H54 (cell line): Measurements from ENCODE around the gene NEDD9.

Experiments used
- DNase-seq: peaks from one replicate; pipeline ENCODE4 v3.0.0; 2011; ENCODE audit warnings: low spot score, mixed read lengths; ENCODE audit not compliant: insufficient read length
- FAIRE-seq: peaks from 3 replicates; lab custom pipeline; 2011; peaks lifted over from hg19 to GRCh38; lab: Jason Lieb, UNC
- POLR2A ChIP-seq: IDR thresholded peaks from 2 replicates; pipeline ENCODE4 v1.6.1; 2011; ENCODE audit warnings: low read depth, mild to moderate bottlenecking, low read length

Gene NEDD9

DNA sequence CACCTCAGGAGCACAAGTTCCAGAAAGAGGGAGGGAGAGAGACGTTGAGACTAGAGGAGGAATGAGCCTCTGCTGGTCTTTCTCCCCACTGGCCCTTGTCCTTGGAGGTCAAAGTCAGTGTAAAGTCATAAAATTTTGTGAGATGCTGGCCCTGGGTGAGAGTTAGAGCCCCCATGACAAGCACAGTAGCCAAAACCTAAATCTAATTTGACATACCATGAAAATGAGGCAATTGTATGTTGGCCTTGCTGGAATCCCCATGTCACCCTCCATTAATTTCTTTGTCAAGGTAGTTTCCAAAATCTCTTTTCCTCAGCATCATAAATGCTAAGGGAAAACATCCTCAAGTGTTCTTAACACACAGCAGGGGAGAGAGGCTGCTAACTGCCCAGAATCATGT, 17.6 kb upstream of the NEDD9 start:
- no peak for DNase-seq
- no peak for TF ChIP-seq POLR2A
- FAIRE-seq, result no peak

- FAIRE-seq, result no peak
- no peak for TF ChIP-seq POLR2A
- no peak for DNase-seq
Measured at GRCh38 chr6:11248974-11249761, 16.7 kb upstream of the NEDD9 start.

GRCh38 chr6:11246722-11247121, 14.3 kb upstream of the NEDD9 start:
- DNase-seq, result no peak
- no peak for FAIRE-seq
- TF ChIP-seq POLR2A, result no peak

- TF ChIP-seq POLR2A, result no peak
- DNase-seq (no peak), FAIRE-seq (no peak)
Measured at GRCh38 chr6:11245381-11246256, 13.2 kb upstream of the NEDD9 start.

- TF ChIP-seq POLR2A, result no peak
- no peak for DNase-seq
- FAIRE-seq, result no peak
Measured at GRCh38 chr6:11244387-11245126, 12.1 kb upstream of the NEDD9 start.

DNA sequence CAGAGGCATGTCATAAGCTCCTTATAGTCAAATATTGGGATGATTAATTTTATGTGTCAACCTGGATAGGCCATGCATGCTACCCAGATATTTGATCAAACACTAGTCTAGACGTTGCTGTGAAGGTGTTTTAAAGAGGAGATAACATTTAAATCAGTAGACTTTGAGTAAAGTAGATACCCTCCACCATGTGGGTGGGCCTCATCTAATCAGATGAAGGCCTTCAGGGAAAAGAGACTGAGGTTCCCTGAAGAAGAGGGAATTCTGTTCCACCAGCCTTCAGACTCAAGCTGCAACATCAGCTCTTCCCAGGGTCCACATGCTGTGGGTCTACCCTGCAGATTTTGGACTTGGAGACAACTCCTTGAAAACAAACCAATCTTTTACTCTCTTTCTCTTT, 11.4 kb upstream of the NEDD9 start:
- TF ChIP-seq POLR2A, result no peak
- DNase-seq (no peak), FAIRE-seq (no peak)

DNA sequence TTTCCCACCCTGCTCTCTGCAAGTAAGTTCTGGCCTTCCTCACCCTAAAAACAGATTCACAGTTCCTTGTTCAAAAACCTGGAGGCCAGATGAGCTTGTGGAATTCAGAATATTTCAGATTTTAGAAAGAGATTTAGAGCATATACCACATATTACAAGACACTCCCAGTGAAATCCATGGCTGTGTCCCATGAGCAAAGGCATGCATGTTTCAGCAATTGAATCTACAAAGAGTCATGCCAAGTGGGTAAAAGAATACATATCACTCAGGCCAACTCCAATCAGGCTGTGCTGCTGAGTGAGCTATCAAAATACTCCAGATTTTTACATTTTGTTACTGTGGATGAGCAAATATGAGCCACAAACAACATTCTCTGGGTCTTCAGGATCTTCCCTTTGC, 10.2 kb upstream of the NEDD9 start:
- no peak for FAIRE-seq

GRCh38 chr6:11241793-11242201, 9.3 kb upstream of the NEDD9 start:
- no peak for TF ChIP-seq POLR2A
- no peak for FAIRE-seq
- DNase-seq, result no peak

More for the DNA sequence above, 10.2 kb upstream of the NEDD9 start:
- DNase-seq, result no peak
- TF ChIP-seq POLR2A, result no peak

DNA sequence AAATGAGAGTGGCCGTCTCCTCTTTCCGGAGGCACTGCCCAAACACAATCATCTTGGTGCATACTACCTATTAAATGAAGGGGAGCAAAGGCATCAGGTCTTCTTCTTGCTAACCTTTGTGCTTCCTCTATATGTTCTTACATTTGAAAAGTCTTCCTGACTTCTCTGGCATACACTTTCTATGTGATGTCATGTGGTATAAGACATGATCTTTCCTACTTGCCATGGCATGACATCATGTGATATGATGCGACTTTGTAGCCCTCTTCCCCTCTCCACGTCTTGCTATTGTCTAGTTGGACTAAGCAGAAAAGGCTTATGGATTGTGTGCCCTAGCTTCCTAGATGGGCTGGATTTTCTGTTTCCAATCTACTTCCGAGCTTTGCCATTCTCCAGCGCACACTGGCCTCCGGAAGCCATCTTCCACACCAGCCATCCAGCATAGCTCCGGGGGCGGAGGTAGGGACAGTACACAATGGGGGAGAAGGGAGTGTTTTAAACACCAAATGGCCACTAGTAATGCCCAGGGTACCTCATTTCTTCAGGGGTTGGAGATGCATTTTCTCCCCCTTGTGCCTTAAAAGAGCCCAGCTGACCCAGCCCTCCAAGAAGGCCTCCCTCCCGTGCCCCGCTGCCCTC, 8.8 kb upstream of the NEDD9 start:
- DNase-seq (no peak), FAIRE-seq (no peak)
- no peak for TF ChIP-seq POLR2A

GRCh38 chr6:11237956-11238355, 5.5 kb upstream of the NEDD9 start:
- no peak for TF ChIP-seq POLR2A
- FAIRE-seq (no peak), DNase-seq (no peak)

DNA sequence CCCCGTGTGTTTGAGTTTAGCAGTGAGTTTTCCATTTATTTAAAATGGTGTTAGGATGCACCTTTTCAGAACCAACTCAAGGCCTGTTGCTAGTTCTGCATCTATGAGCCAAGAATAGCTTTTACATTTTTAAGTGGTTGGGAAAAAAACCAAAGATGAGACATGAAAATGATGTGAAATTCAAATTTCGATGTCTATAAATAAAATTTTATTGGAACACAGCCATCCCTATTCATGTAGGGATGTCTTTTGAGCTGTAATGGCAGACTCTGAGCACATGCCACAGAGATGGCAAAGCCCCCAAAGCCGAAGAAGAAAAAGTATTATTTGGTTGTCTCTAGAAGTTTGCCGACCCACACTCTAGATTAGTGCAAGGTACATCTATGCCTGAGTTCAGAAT, 5.0 kb upstream of the NEDD9 start:
- no peak for FAIRE-seq
- no peak for DNase-seq
- no peak for TF ChIP-seq POLR2A

DNA sequence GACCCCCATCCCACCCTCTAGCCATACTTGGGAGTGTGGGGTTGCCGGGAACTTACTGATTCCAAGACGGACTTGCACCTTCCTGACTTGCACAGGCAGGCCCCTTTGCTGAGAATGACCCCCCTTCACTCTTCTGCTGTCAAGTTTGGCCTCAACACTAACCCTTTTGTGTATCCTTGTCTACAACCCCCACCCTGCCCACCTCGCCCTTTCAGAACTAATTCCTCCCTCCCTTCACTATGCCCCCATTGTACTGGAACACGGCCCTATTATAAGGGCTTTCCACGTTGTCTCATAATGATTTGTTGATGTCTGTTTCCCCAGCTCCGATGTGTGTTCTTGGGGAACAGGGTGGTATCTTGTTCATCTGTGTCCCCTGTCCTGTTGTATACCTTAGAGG, 4.4 kb upstream of the NEDD9 start:
- FAIRE-seq (no peak), DNase-seq (no peak)
- no peak for TF ChIP-seq POLR2A

DNA sequence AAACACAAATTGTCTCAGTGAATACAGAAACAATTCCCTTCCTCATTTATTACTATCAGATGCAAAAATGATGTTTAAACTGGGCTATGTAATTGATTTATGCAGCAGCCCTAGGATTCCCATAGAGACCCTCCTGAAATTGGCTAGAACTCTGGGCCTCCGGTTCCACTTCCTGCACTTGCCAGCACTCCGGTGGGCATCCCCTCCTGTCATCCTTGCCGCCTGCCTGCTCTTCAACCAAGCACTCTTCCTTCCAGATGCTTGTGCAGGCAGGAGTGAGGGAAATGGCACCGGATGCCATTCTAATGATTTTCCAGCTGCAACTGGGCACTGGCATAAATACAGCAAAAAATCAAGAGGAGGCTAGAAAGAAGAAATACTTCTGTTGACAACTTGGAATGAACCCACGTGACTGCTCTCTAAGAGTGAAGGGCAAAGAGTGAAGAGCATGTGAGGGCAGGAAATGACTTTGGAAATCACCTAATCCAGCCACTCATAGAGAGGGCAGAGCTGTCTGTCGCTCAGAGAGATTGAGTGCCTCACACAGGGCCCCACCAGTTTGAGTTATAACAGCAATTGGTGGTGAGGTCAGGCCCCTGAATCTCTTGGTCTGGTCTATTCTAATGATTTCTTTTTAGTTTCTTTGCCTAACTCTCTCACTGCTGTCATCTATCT, 3.7 kb upstream of the NEDD9 start:
- FAIRE-seq (no peak), DNase-seq (no peak)
- TF ChIP-seq POLR2A, result no peak
